ENCODE measurements around the gene LRP2. TPM values are rescaled to one million over a fixed set of nuclear protein-coding genes. Genes with fewer than 3 reads are reported as not detected.

Gene LRP2
- total and polyA plus RNA-seq, 4 donors: 2.3 to 7.4 (median 3.5) TPM

DNA sequence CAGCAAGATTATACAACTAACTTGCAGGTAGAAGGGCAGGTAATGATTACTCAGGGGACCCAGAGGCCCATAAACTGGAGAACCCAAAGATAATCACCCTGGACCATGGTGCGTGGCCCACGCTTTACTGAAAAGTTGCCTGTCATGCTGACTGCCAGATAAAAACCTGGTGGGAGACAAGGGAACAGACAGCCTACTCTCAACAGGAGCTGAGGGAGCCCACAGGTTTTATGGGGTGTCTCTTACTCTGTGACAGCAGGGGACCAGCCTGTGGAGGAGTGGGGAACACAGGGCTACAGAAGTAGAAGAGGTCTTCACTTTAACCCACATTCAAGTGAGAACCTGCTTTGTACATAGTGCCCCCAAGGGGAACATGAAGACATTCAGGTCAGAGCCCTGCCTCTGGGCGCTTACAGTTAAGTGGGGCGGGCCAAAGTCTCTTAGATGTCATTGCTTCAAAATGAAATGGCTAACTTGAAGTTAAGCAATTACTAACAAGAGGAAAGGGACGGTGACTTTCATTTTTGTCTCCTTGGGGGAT, 232.6 kb downstream of the LRP2 start:
- DNase-seq (ENCODE audit: low read depth in 4 of 6, low spot score in 6 of 6): no peak
- Histone ChIP-seq H3K9me3 (ENCODE audit: control insufficient read depth, insufficient read depth, low read length) (no peaks in the 10 kb centered on the region), H3K4me1 (ENCODE audit: control insufficient read depth, insufficient read depth, low read length) (no peaks in the 10 kb centered on the region), H3K27ac (ENCODE audit: low read depth, low read length) (no peak overlapping the region), H3K27me3 (ENCODE audit: control insufficient read depth, insufficient read depth, low read length) (no peaks in the 10 kb centered on the region), H3K4me3 (ENCODE audit: low read depth, low read length) (no peak overlapping the region), H3K36me3 (ENCODE audit: control insufficient read depth, insufficient read depth, low read length) (no peaks in the 10 kb centered on the region)
- WGBS (ENCODE audit: insufficient coverage): 100% methylated on average over 2 of the region's 5 CpGs

DNA sequence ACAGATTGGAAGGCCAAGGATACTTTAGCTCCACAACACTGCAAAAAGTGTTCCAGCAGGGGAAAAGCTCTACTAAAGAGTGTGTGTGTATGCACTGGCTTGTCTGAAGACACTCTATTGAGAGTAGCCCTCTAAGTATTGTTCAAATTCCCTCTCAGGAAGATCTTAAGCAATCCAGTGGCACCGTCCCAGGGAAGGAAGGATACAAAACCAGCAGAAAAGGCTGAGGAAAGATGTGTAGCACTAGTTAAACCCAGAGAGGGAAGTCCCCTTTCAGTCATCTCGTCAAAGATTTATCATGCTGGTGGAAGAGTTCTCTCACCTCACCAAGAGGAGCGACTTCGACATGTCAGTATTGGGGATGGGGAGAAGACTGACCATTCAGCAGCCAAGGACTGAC, 242.5 kb downstream of the LRP2 start:
- no CpG with 5 or more reads among the region's 4 CpGs for WGBS (ENCODE audit: insufficient coverage)
- no peaks in the 10 kb centered on the region for H3K36me3 ChIP-seq (ENCODE audit: control insufficient read depth, insufficient read depth, low read length)
- peaks cover 3% of the 10 kb centered on the region for H3K4me1 ChIP-seq (ENCODE audit: control insufficient read depth, insufficient read depth, low read length)
- H3K27ac ChIP-seq (ENCODE audit: low read depth, low read length): no peak overlapping the region
- H3K27me3 ChIP-seq (ENCODE audit: control insufficient read depth, insufficient read depth, low read length): no peaks in the 10 kb centered on the region
- H3K4me3 ChIP-seq (ENCODE audit: low read depth, low read length): no peak overlapping the region
- H3K9me3 ChIP-seq (ENCODE audit: control insufficient read depth, insufficient read depth, low read length): no peaks in the 10 kb centered on the region
- DNase-seq (ENCODE audit: low read depth in 4 of 6, low spot score in 6 of 6): no peak

DNA sequence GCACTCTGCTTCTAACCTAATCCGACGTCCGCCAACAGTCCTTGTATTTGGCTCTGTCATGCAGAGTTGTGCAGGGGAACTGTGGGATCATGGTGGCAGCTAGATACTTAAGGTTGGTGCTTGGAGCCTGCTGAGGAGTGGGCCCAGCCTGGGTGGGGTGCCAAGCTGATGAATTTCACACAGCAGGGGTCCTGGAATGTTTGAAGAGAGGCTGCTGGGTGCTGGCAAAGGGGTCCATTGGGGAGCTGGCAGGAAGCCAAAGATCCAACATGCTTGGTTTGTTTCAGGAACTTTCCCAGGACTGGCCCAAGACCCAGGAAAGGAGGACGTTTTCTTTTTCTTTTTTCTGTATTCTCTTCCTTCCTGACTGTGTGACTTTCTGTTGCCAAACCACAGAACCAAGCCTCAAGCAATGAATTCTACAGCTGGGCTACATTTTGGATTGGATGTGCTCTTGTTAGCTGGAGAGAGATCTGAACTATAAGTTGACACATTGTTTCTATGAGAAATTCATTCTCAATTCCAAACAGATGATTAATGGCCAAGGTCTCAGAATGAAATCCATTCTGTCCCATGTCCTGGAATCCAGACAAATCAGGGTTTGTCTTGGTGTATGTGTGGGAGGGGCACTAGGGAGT, 243.1 kb downstream of the LRP2 start:
- Histone ChIP-seq H3K27ac (ENCODE audit: low read depth, low read length) (no peak overlapping the region), H3K36me3 (ENCODE audit: control insufficient read depth, insufficient read depth, low read length) (no peaks in the 10 kb centered on the region), H3K9me3 (ENCODE audit: control insufficient read depth, insufficient read depth, low read length) (no peaks in the 10 kb centered on the region), H3K4me3 (ENCODE audit: low read depth, low read length) (no peak overlapping the region), H3K4me1 (ENCODE audit: control insufficient read depth, insufficient read depth, low read length) (peaks cover 3% of the 10 kb centered on the region), H3K27me3 (ENCODE audit: control insufficient read depth, insufficient read depth, low read length) (no peaks in the 10 kb centered on the region)
- WGBS (ENCODE audit: insufficient coverage): 50% methylated on average over 3 of the region's 4 CpGs
- peak in 2 of 6 donors; percentile 41 to 59 for DNase-seq (ENCODE audit: low read depth in 4 of 6, low spot score in 6 of 6)

DNA sequence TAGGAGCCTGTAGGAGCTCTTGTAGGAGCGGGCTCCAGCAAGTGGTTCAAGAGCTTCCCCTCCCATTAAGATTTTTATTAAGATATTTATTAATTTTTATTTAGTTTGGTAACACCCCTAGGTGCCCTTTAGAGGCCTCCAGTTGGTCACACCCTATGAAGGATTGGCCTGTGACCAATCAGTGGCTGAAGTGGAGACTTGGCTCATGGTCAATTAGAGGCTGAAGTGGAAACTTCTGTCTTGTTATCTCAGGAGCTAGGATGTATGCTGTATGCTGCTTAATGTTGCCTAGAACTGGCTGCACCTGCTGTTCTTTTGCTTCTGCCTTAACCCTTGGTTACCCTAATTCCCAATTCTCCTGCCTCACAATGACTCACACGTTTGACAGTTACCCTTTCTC, 244.3 kb downstream of the LRP2 start:
- no peak for DNase-seq (ENCODE audit: low read depth in 4 of 6, low spot score in 6 of 6)
- 71% methylated on average over 1 of the region's 2 CpGs for WGBS (ENCODE audit: insufficient coverage)
- no peaks in the 10 kb centered on the region for H3K27me3 ChIP-seq (ENCODE audit: control insufficient read depth, insufficient read depth, low read length)

DNA sequence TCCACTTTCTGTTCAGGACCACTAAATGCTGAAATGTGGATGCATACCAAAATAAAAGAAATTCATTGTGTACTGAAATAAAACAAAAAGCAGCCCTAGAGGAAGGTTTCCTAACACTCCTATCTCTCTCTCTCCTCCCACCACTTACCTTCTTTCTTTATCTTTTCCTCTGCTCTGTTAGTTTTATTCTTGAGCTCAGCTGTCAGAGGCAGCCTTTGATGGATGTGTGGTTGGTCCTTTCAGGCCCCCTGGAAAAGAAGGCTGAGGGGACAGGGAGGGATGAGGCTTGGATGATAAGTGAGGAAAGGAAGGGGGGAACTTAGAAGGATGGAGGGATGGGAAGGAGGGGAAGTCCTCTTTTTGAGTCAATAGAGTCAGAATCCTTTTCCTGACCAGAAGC, 245.3 kb downstream of the LRP2 start:
- DNase-seq (ENCODE audit: low read depth in 4 of 6, low spot score in 6 of 6): no peak
- no peaks in the 10 kb centered on the region for H3K9me3 ChIP-seq (ENCODE audit: control insufficient read depth, insufficient read depth, low read length)
- H3K4me3 ChIP-seq (ENCODE audit: low read depth, low read length): no peak overlapping the region
- no peak overlapping the region for H3K27ac ChIP-seq (ENCODE audit: low read depth, low read length)
- peaks cover 3% of the 10 kb centered on the region for H3K4me1 ChIP-seq (ENCODE audit: control insufficient read depth, insufficient read depth, low read length)
- no peaks in the 10 kb centered on the region for H3K36me3 ChIP-seq (ENCODE audit: control insufficient read depth, insufficient read depth, low read length)
- no peaks in the 10 kb centered on the region for H3K27me3 ChIP-seq (ENCODE audit: control insufficient read depth, insufficient read depth, low read length)

More for the DNA sequence above, 244.3 kb downstream of the LRP2 start:
- Histone ChIP-seq H3K4me3 (ENCODE audit: low read depth, low read length) (no peak overlapping the region), H3K9me3 (ENCODE audit: control insufficient read depth, insufficient read depth, low read length) (no peaks in the 10 kb centered on the region), H3K36me3 (ENCODE audit: control insufficient read depth, insufficient read depth, low read length) (no peaks in the 10 kb centered on the region), H3K4me1 (ENCODE audit: control insufficient read depth, insufficient read depth, low read length) (peaks cover 3% of the 10 kb centered on the region), H3K27ac (ENCODE audit: low read depth, low read length) (no peak overlapping the region)

DNA sequence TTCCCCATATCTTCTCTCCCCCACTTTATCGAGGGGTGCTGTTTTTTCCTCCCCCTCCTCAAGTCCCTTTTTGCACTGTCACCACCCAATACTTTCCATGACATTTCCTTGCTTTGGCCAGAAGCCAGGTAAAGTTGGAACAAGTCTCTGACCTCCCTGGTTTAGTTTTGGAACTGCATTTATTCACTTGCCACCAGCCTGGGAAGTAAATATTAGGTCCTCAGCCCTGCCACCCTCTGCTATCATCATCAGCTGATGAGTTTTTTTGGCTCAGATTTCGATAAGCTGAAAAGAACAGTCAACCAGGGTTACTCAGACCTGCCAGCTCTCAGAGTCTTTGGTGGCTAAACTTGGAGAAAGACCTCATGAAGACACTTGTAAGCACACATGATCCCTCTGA, 246.0 kb downstream of the LRP2 start:
- no peak overlapping the region for H3K4me3 ChIP-seq (ENCODE audit: low read depth, low read length)
- DNase-seq (ENCODE audit: low read depth in 4 of 6, low spot score in 6 of 6): no peak
- H3K36me3 ChIP-seq (ENCODE audit: control insufficient read depth, insufficient read depth, low read length): no peaks in the 10 kb centered on the region
- 65% methylated on average over 2 of the region's 2 CpGs for WGBS (ENCODE audit: insufficient coverage)
- no peaks in the 10 kb centered on the region for H3K27me3 ChIP-seq (ENCODE audit: control insufficient read depth, insufficient read depth, low read length)
- H3K4me1 ChIP-seq (ENCODE audit: control insufficient read depth, insufficient read depth, low read length): peaks cover 3% of the 10 kb centered on the region
- no peaks in the 10 kb centered on the region for H3K9me3 ChIP-seq (ENCODE audit: control insufficient read depth, insufficient read depth, low read length)
- H3K27ac ChIP-seq (ENCODE audit: low read depth, low read length): no peak overlapping the region

DNA sequence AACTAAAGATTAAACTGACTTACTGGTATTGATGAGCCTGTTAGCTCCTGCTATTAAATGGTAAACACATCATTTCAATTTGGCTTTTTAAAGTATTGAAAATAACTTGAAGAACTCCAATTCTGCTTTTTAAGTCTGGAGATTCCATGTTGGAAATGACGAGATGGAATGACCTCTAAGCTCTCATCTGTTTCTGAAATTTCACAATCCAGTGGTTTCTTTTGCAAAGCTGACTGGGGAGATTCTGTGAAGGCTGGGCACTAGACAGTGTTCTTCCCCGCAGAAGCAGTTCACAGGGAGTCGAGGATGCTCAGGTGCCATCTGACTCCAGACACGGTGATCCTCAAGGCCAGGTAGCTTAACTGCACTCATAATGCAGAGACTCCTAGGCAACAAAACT, 248.3 kb downstream of the LRP2 start:
- no peaks in the 10 kb centered on the region for H3K9me3 ChIP-seq (ENCODE audit: control insufficient read depth, insufficient read depth, low read length)
- DNase-seq (ENCODE audit: low read depth in 4 of 6, low spot score in 6 of 6): no peak

DNA sequence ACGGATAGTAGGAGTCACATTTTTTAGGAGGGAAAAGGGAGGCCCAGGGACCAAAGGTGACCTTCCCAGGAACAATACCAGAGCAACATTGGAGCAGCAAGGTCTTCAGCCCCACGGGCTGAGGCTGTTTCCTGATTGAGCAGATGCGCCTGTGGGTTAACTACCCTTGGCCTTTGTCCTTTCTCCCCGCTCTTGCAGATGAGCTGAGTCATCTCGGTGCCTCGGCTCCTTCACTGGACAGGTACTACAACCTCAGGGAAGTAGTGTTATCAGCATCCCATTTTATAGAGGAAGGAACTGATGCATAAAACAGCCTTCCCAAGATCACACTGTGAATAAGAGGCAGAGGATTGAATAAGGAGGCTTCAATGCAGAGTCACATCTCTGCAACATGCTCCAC, 249.5 kb downstream of the LRP2 start:
- Histone ChIP-seq H3K4me3 (ENCODE audit: low read depth, low read length) (no peak overlapping the region), H3K4me1 (ENCODE audit: control insufficient read depth, insufficient read depth, low read length) (peaks cover 18% of the 10 kb centered on the region), H3K27ac (ENCODE audit: low read depth, low read length) (no peak overlapping the region), H3K9me3 (ENCODE audit: control insufficient read depth, insufficient read depth, low read length) (no peaks in the 10 kb centered on the region), H3K27me3 (ENCODE audit: control insufficient read depth, insufficient read depth, low read length) (no peaks in the 10 kb centered on the region), H3K36me3 (ENCODE audit: control insufficient read depth, insufficient read depth, low read length) (no peaks in the 10 kb centered on the region)
- 83% methylated on average over 1 of the region's 6 CpGs for WGBS (ENCODE audit: insufficient coverage)
- DNase-seq (ENCODE audit: low read depth in 4 of 6, low spot score in 6 of 6): no peak

More for the DNA sequence above, 248.3 kb downstream of the LRP2 start:
- Histone ChIP-seq H3K4me1 (ENCODE audit: control insufficient read depth, insufficient read depth, low read length) (peaks cover 19% of the 10 kb centered on the region), H3K27me3 (ENCODE audit: control insufficient read depth, insufficient read depth, low read length) (no peaks in the 10 kb centered on the region), H3K4me3 (ENCODE audit: low read depth, low read length) (no peak overlapping the region), H3K36me3 (ENCODE audit: control insufficient read depth, insufficient read depth, low read length) (no peaks in the 10 kb centered on the region), H3K27ac (ENCODE audit: low read depth, low read length) (no peak overlapping the region)
- WGBS (ENCODE audit: insufficient coverage): 95% methylated on average over 4 of the region's 4 CpGs

DNA sequence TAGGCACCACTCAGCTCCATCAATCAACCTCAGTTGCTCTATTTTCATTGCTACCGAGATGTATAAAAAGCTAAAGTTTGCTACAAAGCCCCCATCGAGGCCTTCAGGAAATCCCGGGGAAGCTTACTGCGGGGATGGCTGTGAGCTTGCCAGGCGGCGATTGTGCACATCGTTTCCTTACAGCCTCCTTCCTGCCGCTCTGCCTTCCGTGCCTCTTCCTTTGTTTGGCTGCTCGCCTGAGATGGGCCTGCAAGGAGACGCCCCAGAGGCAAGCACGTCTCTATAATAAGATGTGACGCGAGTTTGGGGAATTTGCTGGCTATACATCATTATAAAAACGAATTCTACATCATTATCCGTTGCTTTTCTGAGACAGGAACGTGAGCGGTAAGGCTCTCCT, 251.4 kb downstream of the LRP2 start:
- Histone ChIP-seq H3K4me1 (ENCODE audit: control insufficient read depth, insufficient read depth, low read length) (peaks cover 18% of the 10 kb centered on the region), H3K27me3 (ENCODE audit: control insufficient read depth, insufficient read depth, low read length) (no peaks in the 10 kb centered on the region), H3K27ac (ENCODE audit: low read depth, low read length) (no peak overlapping the region), H3K4me3 (ENCODE audit: low read depth, low read length) (no peak overlapping the region), H3K9me3 (ENCODE audit: control insufficient read depth, insufficient read depth, low read length) (no peaks in the 10 kb centered on the region), H3K36me3 (ENCODE audit: control insufficient read depth, insufficient read depth, low read length) (no peaks in the 10 kb centered on the region)
- DNase-seq (ENCODE audit: low read depth in 4 of 6, low spot score in 6 of 6): peak in 2 of 6 donors; percentile 57 to 65
- 0% methylated on average over 7 of the region's 18 CpGs for WGBS (ENCODE audit: insufficient coverage)

DNA sequence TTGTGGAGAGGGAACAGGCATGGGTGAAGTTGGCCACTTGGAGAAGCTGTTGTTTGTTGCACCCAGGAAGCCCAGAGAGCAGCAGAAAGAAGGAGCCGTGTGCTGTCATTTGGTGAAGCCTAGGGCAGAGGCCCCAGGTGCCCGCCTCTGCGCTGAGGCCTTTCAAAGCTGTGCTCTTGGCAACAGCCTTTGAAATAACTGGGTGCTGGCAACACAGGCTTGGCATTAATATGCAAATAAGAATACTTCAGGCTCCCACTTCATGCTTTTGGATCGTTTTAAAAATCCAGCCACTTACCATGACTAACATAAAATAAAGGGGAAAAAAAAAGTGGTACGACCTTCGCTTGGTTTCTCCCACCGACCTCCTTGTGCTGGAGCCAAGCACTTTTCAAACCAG, 251.9 kb downstream of the LRP2 start:
- Histone ChIP-seq H3K4me1 (ENCODE audit: control insufficient read depth, insufficient read depth, low read length) (peaks cover 18% of the 10 kb centered on the region), H3K27ac (ENCODE audit: low read depth, low read length) (no peak overlapping the region), H3K9me3 (ENCODE audit: control insufficient read depth, insufficient read depth, low read length) (no peaks in the 10 kb centered on the region), H3K27me3 (ENCODE audit: control insufficient read depth, insufficient read depth, low read length) (no peaks in the 10 kb centered on the region), H3K36me3 (ENCODE audit: control insufficient read depth, insufficient read depth, low read length) (no peaks in the 10 kb centered on the region), H3K4me3 (ENCODE audit: low read depth, low read length) (no peak overlapping the region)
- peak in 2 of 6 donors; percentile 70 to 74 for DNase-seq (ENCODE audit: low read depth in 4 of 6, low spot score in 6 of 6)
- 8% methylated on average over 2 of the region's 7 CpGs for WGBS (ENCODE audit: insufficient coverage)

All from spinal cord (tissue), 10 donors.